H9 (cell line): ENCODE data around the gene NTF4. TPM values are rescaled to one million over a fixed set of nuclear protein-coding genes. Genes with fewer than 3 reads are reported as not detected.

Experiments used
- DNase-seq: peaks from one replicate; pipeline ENCODE4 v3.0.0-alpha.2; 2017
- H2AFZ ChIP-seq: one replicate; pipeline ENCODE4 v1.6.1; 2013; ENCODE audit warnings: mild to moderate bottlenecking, low read length, control low read depth, moderate library complexity
- H2AK5ac ChIP-seq: 2 replicates; pipeline ENCODE4 v1.6.1; 2013; ENCODE audit warnings: low read length, control low read depth, mixed read lengths; ENCODE audit not compliant: insufficient read length
- H2BK120ac ChIP-seq: one replicate; pipeline ENCODE4 v1.6.1; 2013; ENCODE audit warnings: low read depth, mild to moderate bottlenecking, low read length, control low read depth, inconsistent platforms; ENCODE audit not compliant: poor library complexity, severe bottlenecking
- H2BK12ac ChIP-seq: 2 replicates; pipeline ENCODE4 v1.6.1; 2013; ENCODE audit warnings: low read length, control low read depth, mixed read lengths, low read depth; ENCODE audit not compliant: insufficient read length
- H2BK15ac ChIP-seq: 2 replicates; pipeline ENCODE4 v1.6.1; 2013; ENCODE audit warnings: low read depth, low read length, control low read depth
- H2BK20ac ChIP-seq: one replicate; pipeline ENCODE4 v1.6.1; 2013; ENCODE audit warnings: low read depth, mild to moderate bottlenecking, low read length, control low read depth, inconsistent platforms; ENCODE audit not compliant: poor library complexity, severe bottlenecking
- H2BK5ac ChIP-seq: 2 replicates; pipeline ENCODE4 v1.6.1; 2013; ENCODE audit warnings: low read length, control low read depth, mixed read lengths; ENCODE audit not compliant: insufficient read length
- H3K14ac ChIP-seq: 2 replicates; pipeline ENCODE4 v1.6.1; 2013; ENCODE audit warnings: low read length, control low read depth; ENCODE audit not compliant: insufficient read depth
- H3K18ac ChIP-seq: 2 replicates; pipeline ENCODE4 v1.6.1; 2013; ENCODE audit warnings: low read depth, mild to moderate bottlenecking, mixed read lengths, low read length, control low read depth; ENCODE audit not compliant: insufficient read length
- H3K23ac ChIP-seq: 2 replicates; pipeline ENCODE4 v1.6.1; 2013; ENCODE audit warnings: low read length, control low read depth, mixed read lengths, low read depth; ENCODE audit not compliant: insufficient read length
- H3K23me2 ChIP-seq: 2 replicates; pipeline ENCODE4 v1.6.1; 2013; ENCODE audit warnings: low read depth, mild to moderate bottlenecking, mixed read lengths, low read length, control low read depth; ENCODE audit not compliant: insufficient read length, poor library complexity, severe bottlenecking
- H3K27ac ChIP-seq: 2 replicates; pipeline ENCODE4 v1.5.1; 2013; ENCODE audit warnings: low read length, control low read depth, mixed read lengths, low read depth; ENCODE audit not compliant: insufficient read length
- H3K27me3 ChIP-seq: 2 replicates; pipeline ENCODE4 v1.6.1; 2013; ENCODE audit warnings: low read length, control low read depth, inconsistent platforms; ENCODE audit not compliant: insufficient read depth
- H3K4ac ChIP-seq: 2 replicates; pipeline ENCODE4 v1.6.1; 2013; ENCODE audit warnings: low read depth, mild to moderate bottlenecking, control low read depth, inconsistent platforms, low read length, moderate library complexity
- H3K4me1 ChIP-seq: 2 replicates; pipeline ENCODE4 v1.6.1; 2013; ENCODE audit warnings: low read length, control low read depth, inconsistent platforms; ENCODE audit not compliant: insufficient read depth
- H3K4me2 ChIP-seq: 2 replicates; pipeline ENCODE4 v1.6.1; 2013; ENCODE audit warnings: low read length, control low read depth, mixed read lengths; ENCODE audit not compliant: insufficient read length, insufficient read depth
- H3K56ac ChIP-seq: 2 replicates; pipeline ENCODE4 v1.6.1; 2013; ENCODE audit warnings: low read depth, mild to moderate bottlenecking, mixed read lengths, low read length, control low read depth; ENCODE audit not compliant: insufficient read length
- H3K79me1 ChIP-seq: 2 replicates; pipeline ENCODE4 v1.6.1; 2013; ENCODE audit warnings: low read depth, mild to moderate bottlenecking, moderate library complexity, low read length, control low read depth, inconsistent platforms; ENCODE audit not compliant: insufficient read depth, poor library complexity, severe bottlenecking
- H3K79me2 ChIP-seq: 2 replicates; pipeline ENCODE4 v1.6.1; 2013; ENCODE audit warnings: low read length, control low read depth, inconsistent platforms; ENCODE audit not compliant: insufficient read depth
- H3K9ac ChIP-seq: 2 replicates; pipeline ENCODE4 v1.6.1; 2013; ENCODE audit warnings: low read length, control low read depth, mixed read lengths; ENCODE audit not compliant: insufficient read length; ENCODE audit errors: extremely low read depth
- H3K9me3 ChIP-seq: one replicate; pipeline ENCODE4 v1.6.1; 2013; ENCODE audit warnings: low read depth, low read length, inconsistent platforms; ENCODE audit not compliant: control insufficient read depth
- H3T11ph ChIP-seq: one replicate; pipeline ENCODE4 v1.6.1; 2013; ENCODE audit warnings: mild to moderate bottlenecking, low read length, control low read depth, inconsistent platforms
- H4K20me1 ChIP-seq: one replicate; pipeline ENCODE4 v1.6.1; 2013; ENCODE audit not compliant: control insufficient read depth, insufficient read length, insufficient read depth
- H4K5ac ChIP-seq: 2 replicates; pipeline ENCODE4 v1.6.1; 2013; ENCODE audit warnings: low read depth, mild to moderate bottlenecking, mixed read lengths, low read length, control low read depth; ENCODE audit not compliant: insufficient read length
- H4K8ac ChIP-seq: replicated peaks from 2 replicates; pipeline ENCODE4 v1.6.1; 2013; ENCODE audit warnings: low read length, control low read depth, mixed read lengths, low read depth; ENCODE audit not compliant: insufficient read length
- H4K91ac ChIP-seq: 2 replicates; pipeline ENCODE4 v1.6.1; 2013; ENCODE audit warnings: low read depth, mild to moderate bottlenecking, moderate library complexity, mixed read lengths, low read length, control low read depth; ENCODE audit not compliant: insufficient read length
- H3K27ac Mint-ChIP-seq, 3 experiments: 2 replicates in 2 of 3; 3 replicates in 1 of 3; pipeline ENCODE4 v1.8.0; 2020 to 2021; ENCODE audit warnings: mixed read lengths in 3 of 3, mild to moderate bottlenecking in 1 of 3, moderate library complexity in 1 of 3
- H3K27me3 Mint-ChIP-seq: 2 replicates; pipeline ENCODE4 v1.8.0; 2021; ENCODE audit warnings: low read depth, mild to moderate bottlenecking, moderate library complexity, mixed read lengths
- H3K36me3 Mint-ChIP-seq, 3 experiments: 2 replicates in 2 of 3; 3 replicates in 1 of 3; pipeline ENCODE4 v1.8.0; 2020 to 2021; ENCODE audit warnings: low read depth in 3 of 3, mixed read lengths in 3 of 3; ENCODE audit not compliant: insufficient read depth in 1 of 3
- H3K4me1 Mint-ChIP-seq, 2 experiments: 2 replicates each; pipeline ENCODE4 v1.8.0; 2020; ENCODE audit warnings: mixed read lengths in 2 of 2
- H3K4me3 Mint-ChIP-seq, 2 experiments: 2 replicates in 1 of 2; 3 replicates in 1 of 2; pipeline ENCODE4 v1.8.0; 2020 to 2021; ENCODE audit warnings: mild to moderate bottlenecking in 2 of 2, mixed read lengths in 2 of 2, moderate library complexity in 1 of 2
- H3K9me3 Mint-ChIP-seq, 2 experiments: 2 replicates in 1 of 2; 3 replicates in 1 of 2; pipeline ENCODE4 v1.8.0; 2020; ENCODE audit warnings: mild to moderate bottlenecking in 2 of 2, mixed read lengths in 2 of 2, moderate library complexity in 1 of 2
- CTCF ChIP-seq: fragments of 200-600 bp; sonication (generic); conservative IDR thresholded peaks from 3 replicates; pipeline ENCODE4 v1.8.0; 2021; ENCODE audit warnings: antibody characterized with exemption, mild to moderate bottlenecking
- WGBS: extraction: QIAGEN DNeasy Blood & Tissue Kit; methylation state at CpG from one replicate; pipeline ENCODE4 v1.1.7; 2013; ENCODE audit warnings: missing lambda C conversion rate, low lambda C conversion rate, mixed read lengths; ENCODE audit not compliant: insufficient read length; ENCODE audit errors: extremely low coverage; 5-methylcytosine and 5-hydroxymethylcytosine counted together
- total RNA-seq: library from RNA; stranded (reverse); gene quantifications from 2 replicates; pipeline ENCODE4 v1.2.1, GENCODE V29; 2021

NTF4 gene
- total RNA-seq, 1 experiment from 2014 or later: 2.1 TPM

DNA sequence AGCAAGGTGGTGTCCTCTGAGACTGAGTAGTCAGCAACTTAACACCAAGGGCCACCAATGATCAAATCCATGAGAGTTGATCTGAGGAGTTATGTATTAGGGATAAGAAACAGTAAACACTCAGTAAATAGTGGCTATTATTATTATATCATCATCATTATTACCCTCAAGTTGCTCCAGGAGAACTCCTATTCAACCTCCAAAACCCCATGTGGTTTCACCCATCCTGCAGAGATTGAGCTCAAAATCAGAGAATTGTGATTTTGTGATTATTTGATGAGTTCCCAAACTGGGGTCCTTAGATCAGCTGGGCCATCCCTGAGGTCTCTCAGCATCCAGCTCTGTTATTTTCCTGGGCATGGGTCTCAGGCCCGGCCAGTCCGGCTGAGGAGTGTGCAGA lies 3.6 kb downstream of the NTF4 start:
- Histone ChIP-seq H2AK5ac (no peak overlapping the region), H3K9me3 (no peaks in the 10 kb centered on the region), H3K18ac (no peak overlapping the region), H2AFZ (no peak overlapping the region), H2BK15ac (no peak overlapping the region), H3K56ac (no peak overlapping the region), H3K27me3 (peaks cover 15% of the 10 kb centered on the region; the same call in 1 of the 2 replicates), H3K79me1 (no peaks in the 10 kb centered on the region), H3K23ac (no peak overlapping the region), H4K20me1 (no peaks in the 10 kb centered on the region), H3K79me2 (no peaks in the 10 kb centered on the region), H2BK12ac (no peak overlapping the region), H3K23me2 (peaks cover 12% of the 10 kb centered on the region), H4K8ac (no peak overlapping the region), H4K5ac (no peak overlapping the region), H3K4ac (no peak overlapping the region), H4K91ac (no peak overlapping the region), H3T11ph (no peak overlapping the region), H3K14ac (no peak overlapping the region), H2BK20ac (no peak overlapping the region), H3K4me1 (peaks cover 2% of the 10 kb centered on the region; the same call in 1 of the 2 replicates), H3K27ac (no peak overlapping the region), H3K4me2 (no peak overlapping the region), H2BK120ac (no peak overlapping the region), H2BK5ac (no peak overlapping the region), H3K9ac (no peak overlapping the region)
- Mint-ChIP-seq H3K4me3 (no peak overlapping the region), H3K27ac (no peak overlapping the region), H3K9me3 (peaks cover 0 to 2% of the 10 kb centered on the region in 2 experiments; a peak in 1 of 5 replicates), H3K4me1 (peaks cover 35 to 45% of the 10 kb centered on the region in 2 experiments), H3K36me3 (no peaks in the 10 kb centered on the region; a peak in 1 of 7 replicates), H3K27me3 (peaks cover 76% of the 10 kb centered on the region)
- whole genome bisulfite sequencing: no CpG with 5 or more reads among the region's 2 CpGs
- no peak for DNase-seq
- no peak for TF ChIP-seq CTCF
